DLD1 (cell line): ENCODE data around the gene BOC.

Experiments
- in situ Hi-C: cut with HindIII; loops from 2 replicates; pipeline ENCODE4 v1.10.0; 2017; ENCODE audit warnings: low sequenced_read_pairs

BOC gene

DNA sequence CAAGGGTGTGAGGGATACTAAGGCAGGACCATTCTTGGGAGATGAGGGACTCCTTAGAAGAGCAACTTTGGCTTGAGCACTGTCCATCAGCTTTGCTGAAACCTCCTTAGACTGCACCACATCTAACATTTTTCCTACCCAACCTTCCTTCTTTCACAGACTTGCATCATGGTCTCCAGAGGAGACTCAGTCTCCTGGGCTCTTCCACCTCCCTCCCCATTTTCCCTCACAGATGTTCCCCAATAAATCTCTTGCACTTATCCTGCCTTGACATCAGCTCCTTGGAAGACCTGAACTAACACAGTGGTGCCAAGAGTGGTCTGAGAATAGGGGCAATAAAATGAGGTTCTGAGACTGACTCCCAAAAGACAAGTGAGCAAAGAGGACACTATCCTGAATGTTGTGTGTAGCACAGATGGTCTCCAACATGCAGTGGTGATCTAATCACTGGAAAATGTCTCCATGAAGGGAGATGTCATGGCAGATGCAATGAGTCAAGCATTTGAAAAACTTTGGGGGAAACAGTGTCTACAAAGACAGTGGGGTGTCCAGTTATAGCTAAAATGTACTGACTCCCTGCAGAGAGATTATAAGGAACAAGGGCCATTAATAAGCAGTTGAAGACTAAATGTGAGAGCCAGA lies 26.0 kb upstream of the BOC start:
- in situ Hi-C loops: no loop called here

DNA sequence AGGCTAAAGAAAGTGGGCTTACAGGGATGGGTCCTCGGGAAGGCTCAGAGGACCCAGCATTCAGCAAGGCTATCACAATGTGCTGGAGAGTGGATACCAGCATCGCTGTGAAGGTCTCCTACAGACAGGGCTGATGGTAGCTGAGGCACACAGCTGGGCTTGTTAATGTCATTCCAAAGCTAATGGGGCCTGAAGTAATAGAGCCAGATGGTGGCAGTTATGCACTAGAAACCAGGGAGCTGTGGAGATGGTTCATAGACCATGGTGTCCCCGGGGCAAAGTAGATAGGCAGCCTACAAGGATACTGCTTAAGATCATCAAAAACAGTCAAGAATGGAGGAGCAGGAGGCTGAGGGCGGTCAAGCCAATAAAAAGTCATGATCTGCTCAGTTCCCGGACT lies 24.8 kb upstream of the BOC start:
- in situ Hi-C loops: no loop called here

DNA sequence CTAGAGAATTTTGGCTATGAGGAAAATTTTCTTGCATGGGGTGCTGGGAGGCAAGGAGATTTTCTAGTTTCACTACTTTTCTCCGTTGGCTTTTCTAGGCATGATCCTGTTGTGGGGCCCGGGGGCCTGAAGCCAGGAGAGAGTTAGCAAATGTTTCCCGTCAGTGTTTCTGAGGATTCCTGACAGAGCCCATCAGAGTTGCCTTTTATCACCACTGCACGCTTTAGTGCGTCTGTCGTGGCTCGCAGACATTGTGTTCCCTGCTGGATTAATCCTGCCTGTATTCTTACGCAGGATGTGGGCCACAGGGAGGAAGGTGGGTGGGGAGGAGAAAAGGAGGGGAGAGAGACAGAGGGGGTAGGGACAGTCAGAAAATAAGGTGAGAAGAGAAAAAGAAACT lies 18.1 kb upstream of the BOC start:
- in situ Hi-C loops: no loop called here

DNA sequence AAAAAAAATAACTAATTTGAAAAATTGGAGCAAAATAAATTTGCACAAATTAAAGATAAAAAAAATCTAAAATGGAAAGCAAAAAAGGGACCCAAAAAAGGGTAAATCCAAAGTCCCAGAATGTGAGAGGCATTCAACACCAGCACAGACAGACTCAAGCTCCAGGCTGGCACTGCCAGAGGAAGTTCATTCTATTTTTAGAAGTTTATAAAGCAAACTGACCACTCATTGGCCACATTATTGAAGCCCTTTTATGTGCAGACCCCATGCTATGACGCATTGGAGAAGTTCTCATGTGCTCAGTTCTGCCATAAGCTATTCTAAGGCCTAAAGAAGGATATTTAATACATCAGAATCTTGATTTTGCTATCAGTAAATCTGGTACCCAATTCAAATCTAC lies 17.6 kb upstream of the BOC start:
- in situ Hi-C loops: no loop called here

DNA sequence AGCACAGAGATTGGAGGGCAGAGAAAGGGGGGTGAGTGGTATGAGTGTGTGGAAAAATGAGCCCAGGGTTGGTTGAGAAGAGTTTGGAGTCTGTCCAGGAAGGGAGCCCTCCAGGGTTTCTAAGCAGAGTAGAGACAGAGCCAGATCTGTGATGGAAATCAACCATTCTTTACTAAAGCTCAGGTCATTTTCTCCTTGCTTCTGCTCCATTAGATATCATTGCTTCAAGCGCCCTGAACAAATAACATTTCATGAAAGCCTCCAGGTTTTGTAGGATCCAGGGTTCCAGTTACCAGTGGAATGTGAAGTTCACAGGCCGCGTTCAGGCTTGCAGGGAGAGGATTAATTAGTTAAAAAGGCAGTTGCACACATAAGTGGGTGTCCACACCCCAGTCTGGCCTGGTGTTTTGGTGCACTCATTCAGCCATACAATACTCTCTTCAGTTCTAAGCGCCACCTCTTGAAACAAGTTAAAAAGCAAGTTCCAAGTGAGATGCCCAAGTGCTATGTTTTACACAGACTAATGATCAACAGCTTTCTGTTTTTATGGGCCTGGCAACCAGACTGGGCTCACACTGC lies 16.4 kb upstream of the BOC start:
- in situ Hi-C loops: no loop called here

DNA sequence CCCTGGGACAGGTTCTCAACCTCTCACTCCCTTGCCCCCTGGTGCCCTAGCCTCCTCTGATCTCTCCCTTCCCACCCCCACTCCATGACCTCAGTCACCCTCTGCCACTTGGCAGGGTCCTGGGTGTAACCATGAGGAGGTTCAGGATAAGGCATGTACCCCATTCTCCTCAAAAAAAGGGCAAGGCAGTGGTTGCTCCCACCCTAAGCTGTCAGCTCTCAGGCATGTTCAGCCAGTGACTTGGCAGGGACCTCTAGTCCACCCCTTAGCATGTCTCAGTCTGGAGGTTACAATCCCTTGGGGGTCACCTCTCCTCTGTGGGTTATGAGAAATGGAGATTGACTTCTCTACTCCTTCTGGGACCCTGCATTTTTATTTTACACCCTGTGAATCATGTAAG lies 11.0 kb upstream of the BOC start:
- in situ Hi-C loops: no loop called here

DNA sequence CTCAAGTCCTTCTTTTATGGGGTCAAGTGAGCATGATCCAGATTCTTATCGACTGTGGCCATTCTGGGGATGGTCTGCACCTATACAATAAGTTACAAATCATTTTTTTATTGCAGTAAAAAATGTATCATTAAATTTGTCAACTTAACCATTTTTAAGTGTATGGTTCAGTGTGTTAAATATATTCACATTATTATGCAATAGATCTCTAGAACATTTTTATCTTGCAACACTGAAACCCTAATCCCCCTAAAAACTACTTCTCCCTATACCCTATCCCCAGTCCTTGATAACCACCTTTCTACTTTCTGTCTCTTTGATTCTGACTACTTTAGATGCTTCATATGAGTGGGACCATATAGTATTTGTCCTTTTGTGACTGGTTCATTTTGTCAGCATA lies 10.4 kb upstream of the BOC start:
- in situ Hi-C loops: no loop called here

DNA sequence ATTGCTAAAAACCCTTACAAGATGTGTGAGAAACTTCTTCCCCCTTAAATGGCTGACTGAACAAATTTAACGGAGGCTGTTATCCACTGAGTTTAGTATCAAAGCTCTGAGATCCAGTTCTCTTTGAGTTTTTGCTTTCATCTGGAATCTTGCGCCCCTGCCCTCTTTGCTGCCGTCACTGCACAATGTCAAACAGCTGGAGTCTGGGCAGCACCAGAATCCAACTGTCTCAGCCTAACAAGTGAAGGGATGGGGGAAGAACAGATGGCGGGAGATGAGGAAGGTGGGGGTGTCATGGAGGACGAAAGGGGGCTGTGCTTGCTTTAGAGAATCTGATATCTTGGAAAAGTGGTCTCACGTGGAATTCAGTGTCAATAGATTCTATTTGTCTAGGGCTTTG lies 7.0 kb upstream of the BOC start:
- in situ Hi-C loops: no loop called here

DNA sequence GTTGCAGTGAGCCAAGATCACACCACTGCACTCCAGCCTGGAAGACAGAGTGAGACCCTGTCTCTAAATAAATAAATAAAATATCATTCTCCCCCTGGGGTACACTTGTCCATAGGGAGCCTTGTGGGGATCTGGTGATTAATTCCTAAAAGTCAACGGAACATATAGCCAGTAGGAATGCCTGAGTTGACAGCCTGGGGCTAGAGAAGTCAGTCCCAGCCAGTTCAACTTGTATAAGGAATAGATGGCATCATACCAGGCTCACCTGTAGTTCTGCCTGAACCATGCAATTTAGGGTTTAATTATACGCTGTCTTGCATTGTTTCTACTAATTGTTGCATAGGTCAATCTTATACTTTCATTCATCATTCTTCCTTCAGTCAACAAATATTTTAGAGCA lies 5.9 kb upstream of the BOC start:
- in situ Hi-C loops: no loop called here

DNA sequence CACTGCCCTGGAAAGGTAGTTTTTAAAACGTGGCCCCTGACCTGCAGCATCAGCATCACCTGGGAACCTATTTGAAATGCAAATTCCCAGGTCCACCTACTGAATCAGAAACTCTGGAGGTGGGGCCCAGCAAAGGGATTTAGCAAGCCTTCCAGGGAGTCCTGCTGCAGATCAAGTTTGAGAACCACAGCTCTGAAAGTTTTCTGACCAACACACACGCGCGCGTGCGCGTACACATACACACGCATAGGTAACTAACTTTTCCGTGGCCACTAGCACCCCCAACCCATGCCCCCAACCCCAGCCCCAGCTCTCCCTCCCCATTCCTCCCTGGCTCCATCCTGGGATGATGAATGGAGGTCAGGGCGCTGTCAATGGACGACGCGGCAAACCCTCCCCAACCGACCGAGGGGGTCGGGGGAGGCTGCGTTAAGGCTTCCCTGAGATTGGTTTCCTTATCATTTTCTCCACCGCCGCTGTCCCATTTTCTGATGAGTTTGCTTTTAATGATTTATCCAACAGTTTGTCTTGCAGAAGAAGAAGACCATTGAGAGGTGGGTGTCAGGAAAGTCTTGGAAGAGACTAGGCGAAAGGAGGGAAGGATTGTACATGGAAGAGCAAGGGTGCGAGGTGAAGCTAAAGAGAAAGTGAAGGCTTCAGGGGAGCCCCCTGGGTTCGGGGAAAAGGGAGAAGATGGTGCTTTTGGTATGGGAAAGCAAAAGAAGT lies 590 bp upstream of the BOC start:
- in situ Hi-C loops: no loop called here

DNA sequence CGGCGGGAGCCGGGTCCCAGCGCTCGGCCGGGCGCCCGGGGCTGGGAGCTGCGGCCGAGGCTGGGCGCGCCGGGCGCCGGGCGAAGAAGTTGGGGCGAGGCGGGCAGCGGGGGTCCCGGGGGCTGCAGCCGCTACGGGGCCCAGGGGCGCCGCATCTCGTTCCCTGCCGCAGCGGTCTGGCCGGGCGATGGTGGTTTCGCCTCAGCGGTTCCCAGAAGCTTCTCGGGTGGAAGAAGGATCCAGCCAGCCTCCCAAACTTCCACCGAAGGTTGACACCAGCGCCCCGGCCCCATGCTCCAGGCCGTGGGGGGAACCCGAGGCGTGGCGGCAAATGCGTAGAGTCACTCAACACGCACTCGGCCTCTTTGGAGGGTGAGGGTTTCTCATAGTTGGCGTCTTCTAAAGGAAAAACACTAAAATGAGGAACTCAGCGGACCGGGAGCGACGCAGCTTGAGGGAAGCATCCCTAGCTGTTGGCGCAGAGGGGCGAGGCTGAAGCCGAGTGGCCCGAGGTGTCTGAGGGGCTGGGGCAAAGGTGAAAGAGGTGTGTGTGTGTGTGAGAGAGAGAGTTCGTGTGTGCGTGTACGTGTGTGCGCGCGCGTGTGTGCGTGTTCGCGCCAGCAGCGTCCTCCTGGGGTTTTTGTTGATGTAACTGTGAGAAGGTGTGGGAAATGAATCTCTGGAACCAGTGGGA lies 940 bp downstream of the BOC start:
- in situ Hi-C loops: no loop called here

DNA sequence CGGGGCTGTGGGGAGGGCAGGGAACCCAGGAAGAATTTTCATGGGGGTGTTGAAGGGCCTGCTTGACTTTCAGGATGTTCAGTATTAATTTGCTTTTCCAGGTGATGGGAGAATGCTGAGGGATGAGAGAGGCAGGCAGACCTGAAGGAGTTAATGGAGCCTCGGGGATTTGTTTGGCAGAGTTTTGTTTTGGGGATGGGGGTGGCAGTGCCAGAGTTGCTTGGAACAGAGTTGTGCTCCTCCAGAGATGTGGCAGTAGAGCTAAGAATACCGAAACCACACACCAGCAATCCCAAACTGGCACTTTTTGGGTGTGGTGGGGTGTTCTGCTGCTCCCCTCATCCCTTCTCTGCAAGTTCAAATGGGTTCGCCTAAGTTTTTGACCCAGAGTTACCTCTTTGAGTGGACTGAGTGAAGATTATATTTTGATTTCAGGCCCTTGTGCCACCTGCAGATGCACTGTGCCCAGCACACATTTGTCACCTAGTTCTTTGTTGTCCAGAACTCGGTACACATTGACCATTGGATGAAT lies 1.6 kb downstream of the BOC start:
- in situ Hi-C loops: no loop called here

DNA sequence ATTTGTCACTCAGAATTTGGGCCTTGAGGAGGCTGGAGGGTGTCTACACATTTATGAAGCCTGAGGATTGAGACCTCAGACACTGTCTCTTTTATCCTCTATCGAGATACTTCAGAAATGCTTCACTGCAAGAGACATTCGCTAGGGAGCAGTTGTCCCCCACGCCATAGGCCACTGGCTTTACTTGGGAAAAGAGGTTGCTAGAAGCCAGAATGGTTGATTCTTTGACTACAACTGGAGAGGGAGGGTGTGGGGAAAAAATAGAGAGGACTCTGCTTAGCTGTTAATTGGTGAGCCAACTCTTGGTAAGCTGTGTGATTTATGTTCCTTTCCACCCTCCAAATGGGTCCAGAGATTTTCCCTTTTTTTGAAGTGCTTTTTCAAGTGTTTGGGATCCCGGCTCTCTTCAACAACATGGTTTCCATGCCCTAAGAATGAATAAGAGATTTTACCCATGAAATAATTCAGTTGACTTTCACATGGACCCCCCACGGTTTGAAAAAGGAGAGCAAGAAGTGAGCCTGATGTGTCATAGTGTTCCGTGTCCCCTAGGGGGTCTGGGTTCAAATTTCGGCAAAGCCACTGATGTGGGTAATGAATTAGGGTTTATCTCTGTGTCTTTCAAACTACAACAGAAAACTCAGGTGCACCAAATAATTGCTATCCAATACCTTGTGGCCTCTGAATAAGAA lies 2.7 kb downstream of the BOC start:
- in situ Hi-C loops: no loop called here

DNA sequence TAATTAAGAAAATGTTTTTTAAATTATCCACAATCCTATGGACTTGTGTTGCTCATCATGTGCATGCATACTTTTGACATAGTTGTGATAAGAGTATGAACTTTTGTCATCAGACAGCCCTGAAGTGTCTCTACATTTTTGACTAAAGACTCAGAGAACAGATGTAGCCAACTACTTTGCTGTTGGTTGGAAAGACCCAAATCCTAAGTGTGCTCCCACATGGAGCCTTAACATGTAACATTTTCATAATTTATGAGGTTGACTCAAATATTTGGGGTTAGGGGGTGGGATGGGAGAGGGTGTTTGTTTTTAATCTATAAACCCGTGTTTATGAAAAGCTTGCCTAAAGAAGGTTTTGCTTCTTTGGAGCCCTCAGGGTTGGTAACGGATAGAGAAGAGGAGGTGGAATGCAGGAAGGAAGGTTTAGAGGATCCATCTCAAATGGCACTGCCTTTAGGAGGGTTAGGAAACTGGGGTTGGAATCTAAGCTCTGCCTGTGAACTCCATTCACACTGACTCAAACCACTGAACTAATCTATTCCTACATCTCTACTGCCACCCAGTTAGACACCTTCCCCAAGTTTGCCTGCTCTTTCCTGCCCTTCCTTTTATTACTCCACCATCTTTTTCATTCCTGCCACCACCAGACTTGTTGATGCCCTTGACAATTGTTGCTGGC lies 3.7 kb downstream of the BOC start:
- in situ Hi-C loops: no loop called here

DNA sequence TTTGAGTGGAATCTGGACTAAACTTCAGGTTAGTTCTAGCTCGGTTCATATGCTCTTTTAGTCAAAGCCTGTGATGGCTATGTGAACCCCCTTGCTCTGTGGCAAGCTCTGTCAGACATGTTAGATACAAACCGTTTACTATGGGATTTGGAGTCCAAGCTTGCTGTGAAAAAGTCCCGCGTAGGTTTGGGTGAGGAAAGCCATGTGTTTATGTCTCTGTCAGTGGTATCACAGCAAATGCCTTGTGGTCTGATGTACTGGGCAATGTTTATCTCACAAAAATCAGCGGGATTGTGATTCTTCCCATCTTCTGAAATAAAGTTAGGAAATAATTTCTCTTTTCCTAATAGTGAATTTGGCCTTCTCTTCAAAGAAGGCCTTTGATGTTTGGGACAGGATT lies 5.0 kb downstream of the BOC start:
- in situ Hi-C loops: no loop called here

DNA sequence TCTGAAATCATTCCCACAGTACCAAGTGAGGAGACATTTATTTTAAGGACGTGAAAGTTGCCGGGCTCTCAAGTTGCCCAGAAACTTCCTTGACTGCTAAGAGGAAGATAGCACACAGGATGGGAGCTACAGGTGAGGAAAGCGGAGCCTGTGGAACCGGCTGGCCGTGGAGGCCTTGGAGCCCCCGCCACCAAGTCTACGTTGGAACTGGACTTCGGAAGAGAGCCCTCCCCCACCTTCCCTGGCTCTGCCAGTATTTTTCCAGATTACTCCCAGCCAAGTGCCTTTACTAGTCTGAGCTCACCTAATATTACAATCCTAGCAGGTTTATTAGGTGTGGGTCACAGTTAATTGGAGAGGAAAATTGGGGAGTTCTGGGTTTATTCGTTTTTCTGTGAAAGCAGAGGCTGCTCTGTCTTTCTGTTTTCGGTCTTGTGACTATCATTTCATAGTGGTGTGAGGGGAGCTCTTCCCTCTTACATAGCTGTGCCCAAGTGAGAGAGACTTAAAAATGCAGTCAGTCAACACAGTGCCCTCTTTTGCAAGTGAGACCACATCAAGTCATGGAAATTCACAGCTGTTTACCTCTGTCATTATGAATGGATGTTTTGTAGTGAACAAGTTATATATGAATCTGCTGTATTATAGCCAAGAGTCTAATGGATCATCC lies 6.8 kb downstream of the BOC start:
- in situ Hi-C loops: no loop called here

DNA sequence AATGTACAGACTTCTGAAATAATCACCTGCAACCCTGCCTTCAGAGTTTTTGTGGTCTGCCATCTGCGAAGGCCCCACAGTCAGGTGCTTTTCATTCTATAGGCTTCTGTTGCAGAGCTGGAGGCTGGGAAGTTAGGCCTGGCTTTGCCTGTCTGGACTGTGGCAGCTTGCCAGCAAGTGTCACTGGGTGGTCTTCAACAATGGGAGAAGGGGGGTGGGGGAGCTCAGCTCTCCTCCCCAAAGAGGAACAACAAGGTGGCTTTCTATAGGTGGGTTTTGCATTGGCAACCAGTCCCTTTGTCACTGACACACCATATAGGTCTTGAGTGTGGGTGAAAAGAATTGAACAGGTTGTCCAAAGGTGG lies 7.3 kb downstream of the BOC start:
- in situ Hi-C loops: no loop called here

DNA sequence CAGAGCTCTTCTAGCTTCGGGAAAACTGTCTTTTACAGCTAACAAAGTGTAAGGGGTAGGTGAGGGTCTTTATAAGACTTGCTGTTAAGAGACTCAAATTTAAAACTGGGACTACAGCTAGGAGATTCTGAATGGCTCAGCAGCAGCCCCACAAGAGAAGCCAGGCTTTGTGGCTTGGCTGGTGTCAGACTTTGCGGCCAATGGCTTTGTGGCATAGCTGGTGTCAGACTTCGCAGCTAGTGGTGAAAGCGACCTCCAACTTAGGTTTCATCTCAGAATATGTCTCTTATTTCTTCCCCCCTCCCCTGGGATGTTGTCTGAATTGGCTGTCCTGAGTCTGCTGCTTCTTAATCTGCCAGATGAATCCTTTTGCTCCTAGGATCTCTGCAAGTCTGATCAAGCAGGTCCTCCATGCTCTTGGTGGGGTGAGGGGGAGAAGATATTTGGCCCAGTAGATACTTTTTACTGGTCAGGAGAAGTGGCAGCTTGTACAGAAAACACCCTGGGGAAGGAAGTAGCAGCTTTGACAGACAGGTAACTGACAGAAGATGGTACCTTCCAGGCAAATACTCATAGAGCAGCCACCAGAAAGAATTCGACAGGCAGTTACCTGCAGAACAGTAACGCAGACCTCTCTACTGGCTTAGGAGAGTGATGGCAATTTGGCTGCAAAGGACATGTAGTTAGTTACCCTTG lies 8.4 kb downstream of the BOC start:
- in situ Hi-C loops: no loop called here

DNA sequence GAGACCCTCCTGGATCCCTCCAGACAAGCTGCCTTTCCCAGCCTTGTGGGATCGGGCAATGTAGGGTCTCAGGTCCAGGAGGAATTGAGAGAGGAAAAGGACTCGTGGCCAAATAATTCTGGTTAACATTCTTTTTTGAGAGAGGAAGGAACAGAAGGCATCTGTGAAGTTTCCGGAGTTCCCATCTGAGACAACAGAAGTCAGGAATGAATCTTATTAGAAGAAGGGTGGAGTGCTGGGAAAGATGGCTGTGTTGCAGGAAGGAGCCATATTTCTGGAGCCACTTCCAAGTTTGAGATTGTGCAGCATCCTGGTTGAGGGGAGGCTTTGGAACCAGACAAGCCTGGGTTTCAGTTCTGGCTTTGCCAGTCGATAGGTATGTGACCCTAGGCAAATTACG lies 9.4 kb downstream of the BOC start:
- in situ Hi-C loops: no loop called here
